HepG2 (cell line): ENCODE results near the gene SCN9A. TPM values are rescaled to one million over a fixed set of nuclear protein-coding genes. Genes with fewer than 3 reads are reported as not detected.

Source experiments
- ATAC-seq: fragments of 200-7000 bp; cut with Tn5 transposase; 3 replicates; pipeline ENCODE4 v1.9.1; 2020; ENCODE audit warnings: mild to moderate bottlenecking, moderate library complexity
- BruUV-seq: library from RNA; stranded (reverse); fragments of 400-500 nt; replicated peaks from 2 replicates; lab custom pipeline; 2021; lab: Mats Ljungman, UMichigan
- CTCF ChIA-PET: fragments of 300-600 bp; formaldehyde crosslinking; extraction: SDS; loops from one replicate; lab custom pipeline; 2021; ENCODE audit warnings: low total read pairs, inconsistent platforms, low intra/inter-chr PET ratio; lab: Yijun Ruan, JAX
- POLR2A ChIA-PET: fragments of 350-600 bp; sonication (Branson Sonifier 250); formaldehyde crosslinking; loops from one replicate; lab custom pipeline; 2020; ENCODE audit warnings: antibody characterized with exemption, inconsistent platforms; lab: Yijun Ruan, JAX
- DNase-seq: peaks from one replicate; pipeline ENCODE4 v3.0.0-alpha.2; 2015; ENCODE audit warnings: low spot score
- FAIRE-seq: peaks from 3 replicates; lab custom pipeline; 2011; peaks lifted over from hg19 to GRCh38; lab: Jason Lieb, UNC
- H2AFZ ChIP-seq: one replicate; pipeline ENCODE4 v1.6.1; 2011; ENCODE audit warnings: low read length, inconsistent platforms
- H3K27ac ChIP-seq: fragments of 300-600 bp; 3 replicates; pipeline ENCODE4 v1.8.0; 2011; ENCODE audit warnings: mixed run types, mild to moderate bottlenecking, mixed read lengths, low read length, inconsistent platforms; ENCODE audit not compliant: insufficient read depth; ENCODE audit errors: extremely low read length
- H3K27me3 ChIP-seq, 2 experiments: fragments of 200-600 bp in 1 of 2; 2 replicates in 1 of 2; 3 replicates in 1 of 2; pipeline versions ENCODE4 v1.6.0 to v1.8.0; 2011; ENCODE audit warnings: low read length in 2 of 2, mild to moderate bottlenecking in 2 of 2, moderate library complexity in 2 of 2, inconsistent platforms in 1 of 2; ENCODE audit not compliant: insufficient read depth in 2 of 2, control insufficient read depth in 1 of 2
- H3K36me3 ChIP-seq, 2 experiments: fragments of 200-600 bp in 1 of 2; replicated peaks in 1 of 2; 2 replicates in 1 of 2; 3 replicates in 1 of 2; pipeline versions ENCODE4 v1.5.1 to v1.8.0; 2011; ENCODE audit warnings: low read length in 2 of 2, inconsistent platforms in 1 of 2; ENCODE audit not compliant: insufficient read depth in 2 of 2, control insufficient read depth in 1 of 2
- H3K4me1 ChIP-seq: 2 replicates; pipeline ENCODE4 v1.5.1; 2012; ENCODE audit warnings: low read length, inconsistent platforms; ENCODE audit not compliant: insufficient read depth
- H3K4me2 ChIP-seq: 2 replicates; pipeline ENCODE4 v1.6.0; 2011; ENCODE audit warnings: low read depth, low read length, inconsistent platforms
- H3K4me3 ChIP-seq, 3 experiments: fragments of 200-600 bp in 1 of 3; sonication (generic), shearing (Covaris generic) in 1 of 3; replicated peaks in 1 of 3; 2 replicates each; pipeline ENCODE4 v1.5.1; 2011 to 2016; ENCODE audit warnings: low read length in 3 of 3, inconsistent platforms in 2 of 3, low read depth in 2 of 3, mild to moderate bottlenecking in 2 of 3, control low read depth in 1 of 3, mixed read lengths in 1 of 3; ENCODE audit not compliant: insufficient read depth in 1 of 3
- H3K79me2 ChIP-seq: one replicate; pipeline ENCODE4 v1.6.1; 2011; ENCODE audit warnings: low read length, inconsistent platforms; ENCODE audit not compliant: insufficient read depth
- H3K9ac ChIP-seq: 2 replicates; pipeline ENCODE4 v1.6.0; 2011; ENCODE audit warnings: mild to moderate bottlenecking, low read depth, low read length, inconsistent platforms; ENCODE audit not compliant: insufficient read depth
- H3K9me3 ChIP-seq: 2 replicates; pipeline ENCODE4 v1.5.1; 2012; ENCODE audit warnings: mild to moderate bottlenecking, low read length
- H4K20me1 ChIP-seq: 2 replicates; pipeline ENCODE4 v1.6.0; 2011; ENCODE audit warnings: inconsistent platforms, mild to moderate bottlenecking, low read length, moderate library complexity; ENCODE audit not compliant: insufficient read depth
- FOSL2 ChIP-seq: sonication (generic); formaldehyde crosslinking; IDR thresholded peaks from 2 replicates; pipeline ENCODE4 v1.4.0; 2020; ENCODE audit warnings: missing genetic modification reagents
- NCOA1 ChIP-seq: sonication (generic); formaldehyde crosslinking; IDR thresholded peaks from 2 replicates; pipeline ENCODE4 v1.9.0; 2021; ENCODE audit warnings: missing genetic modification reagents
- SAP130 ChIP-seq: IDR thresholded peaks from 2 replicates; pipeline ENCODE4 v1.6.1; 2016; ENCODE audit warnings: low read depth
- ZFY ChIP-seq: sonication (generic); formaldehyde crosslinking; IDR thresholded peaks from 2 replicates; pipeline ENCODE4 v1.4.0; 2020; ENCODE audit warnings: missing genetic modification reagents
- ZNF501 ChIP-seq: sonication (generic); formaldehyde crosslinking; IDR thresholded peaks from 2 replicates; pipeline ENCODE4 v1.5.1; 2020; ENCODE audit warnings: mild to moderate bottlenecking, moderate library complexity, missing genetic modification reagents
- ZNF510 ChIP-seq: sonication (generic); formaldehyde crosslinking; IDR thresholded peaks from 2 replicates; pipeline ENCODE4 v1.4.0; 2020; ENCODE audit warnings: low read depth, mild to moderate bottlenecking, missing genetic modification reagents
- WGBS: methylation state at CpG from one replicate; pipeline ENCODE4 v1.1.6; 2017; ENCODE audit warnings: low lambda C conversion rate; 5-methylcytosine and 5-hydroxymethylcytosine counted together
- in situ Hi-C: cut with HindIII; loops from 2 replicates; pipeline ENCODE4 v1.10.0; 2017; ENCODE audit warnings: low pct_unique_long_range_greater_than_20kb; ENCODE audit not compliant: extremely low pct_ligation_motif_present
- intact Hi-C: fragments of 100-400 bp; cut with micrococcal nuclease; formaldehyde crosslinking; loops from one replicate; pipeline ENCODE4 v1.10.0; 2022; ENCODE audit not compliant: unreplicated experiment
- polyA plus RNA-seq, 8 experiments: library from polyadenylated mRNA; depleted of rRNA in 3 of 8; stranded (reverse) in 7 of 8; unstranded in 1 of 8; fragments of >200 nt; fragmentation: Illumina TruSeq in 4 of 8; extraction: Trizol in 4 of 8; gene quantifications; 2 replicates each; pipeline versions ENCODE4 v1.2.1 to v1.2.3, GENCODE V29; 2011 to 2016; ENCODE audit warnings: low read depth in 4 of 8, missing spikeins in 1 of 8, mixed read lengths in 1 of 8; ENCODE audit not compliant: insufficient read depth in 1 of 8
- total RNA-seq, 5 experiments: library from RNA; depleted of rRNA; stranded (reverse); fragments of >200 nt; fragmentation: Illumina TruSeq; extraction: Trizol; gene quantifications; 2 replicates each; pipeline ENCODE4 v1.2.3, GENCODE V29; 2016; ENCODE audit warnings: low read depth in 1 of 5
- TF ChIP-seq, protein P1 (sequence below): sonication (generic); formaldehyde crosslinking; IDR thresholded peaks from 2 replicates; pipeline ENCODE4 v1.4.0; 2020; ENCODE audit warnings: missing genetic modification reagents

The SCN9A gene
- total and polyA plus RNA-seq, 2 of the 13 experiments (the other 11 are each of a cell fraction or from before 2014, with no cell fraction given), result 15.3 to 24.3 TPM

DNA sequence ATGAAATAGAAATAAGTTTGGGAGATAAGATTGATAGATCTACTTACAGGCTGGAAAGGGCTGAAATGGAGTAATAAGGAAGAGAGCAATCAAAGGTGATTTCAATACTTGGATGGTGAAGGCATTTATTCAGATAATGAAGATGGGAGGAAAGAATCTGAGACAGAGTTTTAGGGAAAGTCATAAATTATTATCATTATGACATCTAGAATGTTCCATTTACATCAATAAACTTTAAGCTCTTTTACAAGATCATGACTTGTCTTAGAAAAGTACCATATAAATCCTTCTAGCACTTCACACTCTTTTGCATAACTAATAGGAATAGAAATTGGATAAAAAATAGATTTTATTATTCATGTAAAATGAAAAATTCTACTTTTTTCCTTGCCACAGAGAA, 2.2 kb downstream of the SCN9A start:
- intact Hi-C loops, result loop anchor here (2.0 to 5.0 kb wide), 2 partner anchors 239 to 421 kb away; partner anchors contain the start of gene TTC21B
- ChIA-PET CTCF (no interaction called here), POLR2A (no interaction called here)
- no TSS peak for BruUV-seq
- Histone ChIP-seq H2AFZ (no peak overlapping the region), H3K4me1 (peaks cover 52% of the 10 kb centered on the region), H3K9me3 (no peaks in the 10 kb centered on the region), H3K36me3 (no peaks in the 10 kb centered on the region; a peak in 1 of 5 replicates), H3K4me3 (peak overlapping the region; percentile 23 to 82 (median 35); a peak in 4 of 6 replicates), H3K27ac (peak overlapping the region; percentile 56), H3K27me3 (no peaks in the 10 kb centered on the region; a peak in 1 of 5 replicates), H3K4me2 (peak overlapping the region; percentile 79), H4K20me1 (0 out of 2 replicates have a peak, but pooled peaks cover 3% of the 10 kb centered on the region), H3K9ac (0 out of 2 replicates have a peak overlapping the region, but pooled peaks have one; percentile 43), H3K79me2 (peaks cover 53% of the 10 kb centered on the region)
- TF ChIP-seq ZFY (CRISPR knock-in tag), result 0 out of 2 replicates have a peak, but pooled peaks have one; percentile 8
- no peak for TF ChIP-seq ZNF501 (CRISPR knock-in tag)
- no peak for TF ChIP-seq NCOA1 (CRISPR knock-in tag)
- in situ Hi-C loops, result no loop called here
- no peak for FAIRE-seq
- ATAC-seq, result no peak
- no peak for DNase-seq

DNA sequence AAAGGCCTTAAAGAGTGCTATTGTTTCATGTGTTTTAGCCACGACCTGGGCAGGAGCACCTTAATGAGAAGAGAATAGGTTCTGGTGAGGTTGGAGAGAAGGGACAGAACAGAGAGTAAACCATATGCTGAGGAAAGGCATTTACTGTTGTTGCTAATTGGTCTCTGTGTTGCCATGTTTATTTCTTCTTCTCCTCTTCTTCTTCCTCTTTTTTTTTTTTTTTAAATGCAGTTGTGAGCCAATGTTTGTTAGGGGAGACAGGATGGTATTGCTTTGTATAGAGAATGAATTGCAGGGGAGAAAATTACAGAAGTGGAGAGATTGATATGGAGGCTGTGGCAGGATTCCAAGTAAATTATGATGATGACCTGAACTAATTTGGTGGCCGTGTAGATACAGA, 2.6 kb downstream of the SCN9A start:
- ATAC-seq, result no peak
- peaks cover 53% of the 10 kb centered on the region for H3K79me2 ChIP-seq
- CTCF ChIA-PET, result no interaction called here
- peak overlapping the region; percentile 23 to 35 (median 28); a peak in 5 of 6 replicates for H3K4me3 ChIP-seq
- H4K20me1 ChIP-seq, result 0 out of 2 replicates have a peak, but pooled peaks cover 3% of the 10 kb centered on the region
- FAIRE-seq, result no peak
- H3K9ac ChIP-seq, result peak overlapping the region; percentile 43; the same call in 1 of the 2 replicates
- DNase-seq, result no peak
- 43% methylated on average over 2 of the region's 2 CpGs for WGBS
- no peak overlapping the region for H2AFZ ChIP-seq
- no peaks in the 10 kb centered on the region; a peak in 1 of 5 replicates for H3K27me3 ChIP-seq
- in situ Hi-C loops, result no loop called here
- H3K9me3 ChIP-seq, result no peaks in the 10 kb centered on the region
- BruUV-seq, result no TSS peak
- peak overlapping the region; percentile 79 for H3K4me2 ChIP-seq
- H3K36me3 ChIP-seq, result no peaks in the 10 kb centered on the region; a peak in 1 of 5 replicates
- H3K27ac ChIP-seq, result peak overlapping the region; percentile 56
- H3K4me1 ChIP-seq, result peaks cover 52% of the 10 kb centered on the region
- POLR2A ChIA-PET, result no interaction called here
- TF ChIP-seq ZNF510 (CRISPR knock-in tag), result no peak
- TF ChIP-seq SAP130 (CRISPR knock-in tag), result 0 out of 2 replicates have a peak, but pooled peaks have one; percentile 17
- TF ChIP-seq, protein P1, sequence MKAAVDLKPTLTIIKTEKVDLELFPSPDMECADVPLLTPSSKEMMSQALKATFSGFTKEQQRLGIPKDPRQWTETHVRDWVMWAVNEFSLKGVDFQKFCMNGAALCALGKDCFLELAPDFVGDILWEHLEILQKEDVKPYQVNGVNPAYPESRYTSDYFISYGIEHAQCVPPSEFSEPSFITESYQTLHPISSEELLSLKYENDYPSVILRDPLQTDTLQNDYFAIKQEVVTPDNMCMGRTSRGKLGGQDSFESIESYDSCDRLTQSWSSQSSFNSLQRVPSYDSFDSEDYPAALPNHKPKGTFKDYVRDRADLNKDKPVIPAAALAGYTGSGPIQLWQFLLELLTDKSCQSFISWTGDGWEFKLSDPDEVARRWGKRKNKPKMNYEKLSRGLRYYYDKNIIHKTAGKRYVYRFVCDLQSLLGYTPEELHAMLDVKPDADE (CRISPR knock-in tag), result no peak
- TF ChIP-seq FOSL2, result no peak
- intact Hi-C loops, result loop anchor here (2.0 to 5.0 kb wide), 2 partner anchors 238 to 421 kb away; partner anchors contain the start of gene TTC21B
